AG04450 (cell line): ENCODE measurements around the gene CPO. TPM values are rescaled to one million over a fixed set of nuclear protein-coding genes. Genes with fewer than 3 reads are reported as not detected.
A peak's percentile ranks its signal among the peaks of the same experiment; 100 is the strongest.

Experiments used
- CTCF ChIA-PET: fragments of 300-600, 350-600 bp; formaldehyde crosslinking; extraction: SDS; loops from one replicate; lab custom pipeline; 2022; ENCODE audit warnings: antibody characterized with exemption, inconsistent platforms; lab: Charles Lee
- POLR2A ChIA-PET: fragments of 350-600 bp; formaldehyde crosslinking; extraction: SDS; loops from one replicate; lab custom pipeline; 2021; ENCODE audit warnings: antibody characterized with exemption, inconsistent platforms; lab: Yijun Ruan, JAX
- DNase-seq: peaks from one replicate; pipeline ENCODE4 v3.0.0-alpha.2; 2011; ENCODE audit warnings: low read depth, low spot score
- H3K27ac ChIP-seq: one replicate; pipeline ENCODE4 v1.5.1; 2012; ENCODE audit warnings: low read depth, low read length, control low read depth
- H3K27me3 ChIP-seq: one replicate; pipeline ENCODE4 v1.6.0; 2012; ENCODE audit warnings: low read length; ENCODE audit not compliant: control insufficient read depth, insufficient read depth
- H3K4me3 ChIP-seq: 2 replicates; pipeline ENCODE4 v1.5.1; 2011; ENCODE audit warnings: mild to moderate bottlenecking, low read depth, low read length, control low read depth
- H3K9me3 ChIP-seq: 2 replicates; pipeline ENCODE4 v1.5.1; 2012; ENCODE audit warnings: low read length; ENCODE audit not compliant: control insufficient read depth, insufficient read depth
- CTCF ChIP-seq: IDR thresholded peaks from 2 replicates; pipeline ENCODE4 v1.5.1; 2011; ENCODE audit warnings: low read depth, low read length, control low read depth, inconsistent platforms
- polyA minus RNA-seq: library from RNA; depleted of rRNA, polyadenylated mRNA; stranded (reverse); fragments of >200 nt; gene quantifications from 2 replicates; pipeline ENCODE4 v1.2.3, GENCODE V29; 2011; rRNA and poly(A)+ RNA removed
- polyA plus RNA-seq: library from polyadenylated mRNA; depleted of rRNA; stranded (reverse); fragments of >200 nt; gene quantifications from 2 replicates; pipeline ENCODE4 v1.2.3, GENCODE V29; 2011; rRNA removed

Gene CPO
- 0.12 TPM in 1 of 2 replicates, not detected in the other for polyA plus RNA-seq
- 0.18 TPM in 1 of 2 replicates, not detected in the other for polyA minus RNA-seq

GRCh38 chr2:206939340-206939739 lies at the start of gene CPO:
Gene CPO (plus strand): TSS chr2:206939518. CDS start chr2:206939600, 82 bp downstream.
- ChIA-PET CTCF (no interaction called here), POLR2A (no interaction called here)
- Histone ChIP-seq H3K27me3 (no peaks in the 10 kb centered on the region), H3K9me3 (no peaks in the 10 kb centered on the region), H3K4me3 (no peak within 1 kb of the TSS), H3K27ac (no peak within 1 kb of the TSS)
- no peak for DNase-seq
- TF ChIP-seq CTCF, result no peak

- Histone ChIP-seq H3K27me3 (no peaks in the 10 kb centered on the region), H3K27ac (no peak overlapping the region), H3K4me3 (no peak overlapping the region), H3K9me3 (no peaks in the 10 kb centered on the region)
- ChIA-PET CTCF (no interaction called here), POLR2A (no interaction called here)
- no peak for DNase-seq
- no peak for TF ChIP-seq CTCF
Measured at GRCh38 chr2:206890179-206890578, 49.1 kb upstream of the CPO start.

- Histone ChIP-seq H3K27me3 (no peaks in the 10 kb centered on the region), H3K9me3 (no peaks in the 10 kb centered on the region), H3K4me3 (no peak overlapping the region), H3K27ac (no peak overlapping the region)
- TF ChIP-seq CTCF, result no peak
- ChIA-PET CTCF (no interaction called here), POLR2A (no interaction called here)
- no peak for DNase-seq
Measured at GRCh38 chr2:206890926-206891325, 48.4 kb upstream of the CPO start.

- peak; percentile 49 for DNase-seq
- Histone ChIP-seq H3K27ac (no peak overlapping the region), H3K9me3 (no peaks in the 10 kb centered on the region), H3K27me3 (peaks cover 2% of the 10 kb centered on the region), H3K4me3 (no peak overlapping the region)
- TF ChIP-seq CTCF, result no peak
- POLR2A ChIA-PET, result interaction anchor here (0.5 kb wide), 1 partner anchor 741 kb away, joined by 8 read pairs; no protein-coding TSS in a partner anchor
- CTCF ChIA-PET, result interaction anchor here (0.6 kb wide), 1 partner anchor 16 kb away, joined by 9 read pairs; no protein-coding TSS in a partner anchor
Measured at GRCh38 chr2:206915121-206915520, 24.2 kb upstream of the CPO start.

- H3K9me3 ChIP-seq, result no peaks in the 10 kb centered on the region
- no peak overlapping the region for H3K4me3 ChIP-seq
- TF ChIP-seq CTCF, result no peak
- H3K27me3 ChIP-seq, result peaks cover 2% of the 10 kb centered on the region
- POLR2A ChIA-PET, result no interaction called here
- CTCF ChIA-PET, result no interaction called here
- no peak overlapping the region for H3K27ac ChIP-seq
- no peak for DNase-seq
Measured at GRCh38 chr2:206918263-206918662, 21.1 kb upstream of the CPO start.
